Measurements from ENCODE around the gene CCDC14. TPM values are rescaled to one million over a fixed set of nuclear protein-coding genes. Genes with fewer than 3 reads are reported as not detected.

CCDC14 gene
- total RNA-seq, 1 experiment from 2014 or later: 62.5 TPM

- Histone ChIP-seq H3K23me2 (ENCODE audit: insufficient read length, low read depth, low read length, poor library complexity, severe bottlenecking) (peaks cover 13% of the 10 kb centered on the region), H2BK120ac (ENCODE audit: low read depth, low read length, poor library complexity, severe bottlenecking) (no peak overlapping the region), H4K5ac (ENCODE audit: insufficient read length, low read depth, low read length) (no peak overlapping the region), H3K79me1 (ENCODE audit: insufficient read depth, low read depth, low read length, poor library complexity, severe bottlenecking) (no peaks in the 10 kb centered on the region), H3K14ac (ENCODE audit: insufficient read depth, low read length) (no peak overlapping the region), H3K27ac (ENCODE audit: insufficient read length, low read depth, low read length) (no peak overlapping the region), H2BK12ac (ENCODE audit: insufficient read length, low read depth, low read length) (no peak overlapping the region), H3K9me3 (ENCODE audit: control insufficient read depth, low read depth, low read length) (no peaks in the 10 kb centered on the region), H2BK20ac (ENCODE audit: low read depth, low read length, poor library complexity, severe bottlenecking) (no peak overlapping the region), H3K9ac (ENCODE audit: extremely low read depth, insufficient read length, low read length) (no peak overlapping the region), H2BK5ac (ENCODE audit: insufficient read length, low read length) (no peak overlapping the region), H3K23ac (ENCODE audit: insufficient read length, low read depth, low read length) (no peak overlapping the region), H3K4me1 (ENCODE audit: insufficient read depth, low read length) (no peaks in the 10 kb centered on the region), H3K79me2 (ENCODE audit: insufficient read depth, low read length) (no peaks in the 10 kb centered on the region), H4K8ac (replicated peaks; ENCODE audit: insufficient read length, low read depth, low read length) (no peak overlapping the region), H3K4ac (ENCODE audit: low read depth, low read length) (no peak overlapping the region), H2BK15ac (ENCODE audit: low read depth, low read length) (no peak overlapping the region), H2AK5ac (ENCODE audit: insufficient read length, low read length) (no peak overlapping the region), H3K4me2 (ENCODE audit: insufficient read depth, insufficient read length, low read length) (no peak overlapping the region), H3K18ac (ENCODE audit: insufficient read length, low read depth, low read length) (no peak overlapping the region), H3K56ac (ENCODE audit: insufficient read length, low read depth, low read length) (no peak overlapping the region), H4K20me1 (ENCODE audit: control insufficient read depth, insufficient read depth, insufficient read length) (no peaks in the 10 kb centered on the region), H4K91ac (ENCODE audit: insufficient read length, low read depth, low read length) (no peak overlapping the region), H3T11ph (ENCODE audit: low read length) (no peak overlapping the region), H3K27me3 (ENCODE audit: insufficient read depth, low read length) (peaks cover 4% of the 10 kb centered on the region; the same call in 1 of the 2 replicates), H2AFZ (ENCODE audit: low read length) (no peak overlapping the region)
- peak; percentile 73 for TF ChIP-seq CTCF (conservative IDR thresholded peaks at IDR 0.05)
- peaks cover 21 to 26% of the 10 kb centered on the region in 2 experiments for H3K4me1 Mint-ChIP-seq
- no peak overlapping the region; a peak in 1 of 5 replicates for H3K4me3 Mint-ChIP-seq
- H3K36me3 Mint-ChIP-seq (ENCODE audit: insufficient read depth in 1 of 3, low read depth in 3 of 3): peaks cover 0 to 3% (median 2%) of the 10 kb centered on the region in 3 experiments; a peak in 1 of 7 replicates
- DNase-seq: peak; percentile 46
- H3K9me3 Mint-ChIP-seq: no peaks in the 10 kb centered on the region
- peaks cover 27% of the 10 kb centered on the region for H3K27me3 Mint-ChIP-seq (ENCODE audit: low read depth)
- no CpG with 5 or more reads among the region's 6 CpGs for WGBS (ENCODE audit: extremely low coverage, insufficient read length, low lambda C conversion rate)
- 0 out of 7 replicates have a peak overlapping the region, but pooled peaks of 1 of the 3 experiments have one; percentile 16 for H3K27ac Mint-ChIP-seq
These were observed 79.9 kb downstream of the CCDC14 start for GRCh38 chr3:123880998-123881561.

Data from H9 (cell line).